HG02571 (cell line): ENCODE results near the gene BEND6.

Experiments
- ATAC-seq: cut with Tn5 transposase; IDR thresholded peaks from one replicate; pipeline ENCODE4 v1.9.1; 2021; ENCODE audit warnings: mild to moderate bottlenecking, moderate library complexity; ENCODE audit not compliant: unreplicated experiment

BEND6 gene

GRCh38 chr6:56940463-56940862, 14.4 kb upstream of the BEND6 start:
- no peak for ATAC-seq

GRCh38 chr6:56940977-56941376, 13.9 kb upstream of the BEND6 start:
- ATAC-seq = no peak

GRCh38 chr6:56944661-56945060, 10.2 kb upstream of the BEND6 start:
- ATAC-seq = no peak

- ATAC-seq = no peak
Observed at GRCh38 chr6:56946368-56946767, 8.5 kb upstream of the BEND6 start.

- no peak for ATAC-seq
Observed at GRCh38 chr6:56947924-56948323, 7.0 kb upstream of the BEND6 start.

- no peak for ATAC-seq
Observed at GRCh38 chr6:56949265-56949664, 5.6 kb upstream of the BEND6 start.

GRCh38 chr6:56949925-56950495, 4.9 kb upstream of the BEND6 start:
- ATAC-seq = no peak

- ATAC-seq = no peak
Observed at GRCh38 chr6:56951049-56951831, 3.7 kb upstream of the BEND6 start.

GRCh38 chr6:56953597-56954402, 1.1 kb upstream of the BEND6 start:
- ATAC-seq = no peak

- peak; percentile 63 for ATAC-seq
Observed at GRCh38 chr6:56955171-56956155, 556 bp downstream of the BEND6 start.

- ATAC-seq = no peak
Observed at GRCh38 chr6:56956491-56956890, 1.6 kb downstream of the BEND6 start.

- ATAC-seq = no peak
Observed at GRCh38 chr6:56957856-56958255, 2.9 kb downstream of the BEND6 start.

GRCh38 chr6:56958481-56958880, 3.6 kb downstream of the BEND6 start:
- ATAC-seq = no peak

- ATAC-seq = no peak
Observed at GRCh38 chr6:56959094-56959493, 4.2 kb downstream of the BEND6 start.

GRCh38 chr6:56959938-56960337, 5.0 kb downstream of the BEND6 start:
- no peak for ATAC-seq

GRCh38 chr6:56961151-56961550, 6.2 kb downstream of the BEND6 start:
- ATAC-seq = no peak

- ATAC-seq = no peak
Observed at GRCh38 chr6:56962441-56962840, 7.5 kb downstream of the BEND6 start.

GRCh38 chr6:56963043-56963442, 8.1 kb downstream of the BEND6 start:
- no peak for ATAC-seq

- ATAC-seq = no peak
Observed at GRCh38 chr6:56963793-56964192, 8.9 kb downstream of the BEND6 start.

GRCh38 chr6:56965126-56965525, 10.2 kb downstream of the BEND6 start:
- no peak for ATAC-seq

GRCh38 chr6:56970849-56971248, 15.9 kb downstream of the BEND6 start:
- ATAC-seq = no peak
